ENCODE data around the gene TMBIM4.

Gene TMBIM4

DNA sequence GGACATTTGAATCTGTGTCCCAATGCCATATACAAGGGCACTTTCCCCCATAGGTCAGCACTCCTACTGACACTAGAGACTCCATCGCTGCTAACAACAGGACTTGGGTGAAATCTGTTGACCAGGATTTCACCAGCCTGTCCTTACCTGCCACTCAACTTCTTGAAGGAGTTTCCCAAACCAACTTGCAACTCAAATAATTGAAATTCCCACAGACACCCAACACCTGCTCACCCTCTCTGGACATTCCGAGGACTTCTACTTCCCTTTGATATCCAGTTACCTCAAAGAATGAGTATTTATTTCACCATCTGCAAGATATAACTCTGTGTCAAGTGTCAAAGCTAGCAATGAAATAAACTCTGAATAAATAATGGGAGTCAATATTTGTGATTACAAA, 83.8 kb downstream of the TMBIM4 start:
- DNase-seq = no peak

Measured in cerebellar nuclear complex (tissue), 1 donor.